Panc1 (cell line): ENCODE data around the gene SPATA46. TPM values are rescaled to one million over a fixed set of nuclear protein-coding genes. Genes with fewer than 3 reads are reported as not detected.

Source experiments
- ATAC-seq: fragments of 200-7000 bp; cut with Tn5 transposase; 2 replicates; pipeline ENCODE4 v1.9.1; 2020; ENCODE audit warnings: mild to moderate bottlenecking, moderate library complexity
- BruUV-seq: library from RNA; stranded (reverse); fragments of 400-500 nt; replicated peaks from 2 replicates; lab custom pipeline; 2021; lab: Mats Ljungman, UMichigan
- CTCF ChIA-PET: fragments of 300-600 bp; sonication (Branson Sonifier 250); formaldehyde crosslinking; loops from one replicate; lab custom pipeline; 2022; ENCODE audit warnings: antibody characterized with exemption; lab: Charles Lee
- POLR2A ChIA-PET: fragments of 300-600 bp; sonication (Branson Sonifier 250); formaldehyde crosslinking; loops from one replicate; lab custom pipeline; 2022; ENCODE audit warnings: antibody characterized with exemption; lab: Charles Lee
- DNase-seq: peaks from one replicate; pipeline ENCODE4 v3.0.0-alpha.2; 2010; ENCODE audit warnings: low read depth, low spot score
- H3K27ac ChIP-seq: 2 replicates; pipeline ENCODE4 v1.5.1; 2011; ENCODE audit warnings: mild to moderate bottlenecking, low read length, inconsistent platforms
- H3K27me3 ChIP-seq: fragments of 200-500 bp; sonication (Bioruptor generic); 2 replicates; pipeline ENCODE4 v1.6.0; 2014; ENCODE audit warnings: low read length, inconsistent platforms; ENCODE audit not compliant: control insufficient read depth, insufficient read depth
- H3K36me3 ChIP-seq: fragments of 200-500 bp; sonication (Bioruptor generic); 2 replicates; pipeline ENCODE4 v1.5.1; 2014; ENCODE audit warnings: inconsistent platforms, mild to moderate bottlenecking, low read length, moderate library complexity; ENCODE audit not compliant: control insufficient read depth, insufficient read depth
- H3K4me1 ChIP-seq: 2 replicates; pipeline ENCODE4 v1.5.1; 2011; ENCODE audit warnings: inconsistent platforms, mild to moderate bottlenecking, low read length, moderate library complexity; ENCODE audit not compliant: control insufficient read depth, insufficient read depth
- H3K4me3 ChIP-seq, 2 experiments: 2 replicates each; pipeline ENCODE4 v1.5.1; 2011 to 2012; ENCODE audit warnings: low read depth in 2 of 2, low read length in 2 of 2, mild to moderate bottlenecking in 2 of 2, inconsistent platforms in 1 of 2, moderate library complexity in 1 of 2
- H3K9me3 ChIP-seq: fragments of 200-500 bp; sonication (Bioruptor generic); 2 replicates; pipeline ENCODE4 v1.5.1; 2014; ENCODE audit warnings: low read depth, mild to moderate bottlenecking, inconsistent platforms, low read length, moderate library complexity; ENCODE audit not compliant: control insufficient read depth, insufficient read depth
- CTCF ChIP-seq: fragments of 450-650 bp; IDR thresholded peaks from 2 replicates; pipeline ENCODE4 v1.5.1; 2017; ENCODE audit warnings: mild to moderate bottlenecking
- POLR2AphosphoS5 ChIP-seq: IDR thresholded peaks from 2 replicates; pipeline ENCODE4 v1.6.1; 2012; ENCODE audit warnings: mild to moderate bottlenecking, low read depth, low read length, moderate library complexity
- REST ChIP-seq, 2 experiments: IDR thresholded peaks; 2 replicates each; pipeline ENCODE4 v1.6.1; 2011 to 2012; ENCODE audit warnings: low read depth in 2 of 2, control low read depth in 1 of 2, low read length in 1 of 2, mild to moderate bottlenecking in 1 of 2, moderate library complexity in 1 of 2; ENCODE audit not compliant: insufficient read depth in 1 of 2
- SIN3A ChIP-seq: IDR thresholded peaks from 2 replicates; pipeline ENCODE4 v1.6.1; 2012; ENCODE audit warnings: low read depth, mild to moderate bottlenecking, low read length, moderate library complexity, borderline replicate concordance; ENCODE audit not compliant: insufficient read depth
- TCF7L2 ChIP-seq: IDR thresholded peaks from 2 replicates; pipeline ENCODE4 v1.6.1; 2011; ENCODE audit warnings: mild to moderate bottlenecking, low read depth, low read length, inconsistent platforms
- in situ Hi-C: cut with HindIII; loops from 2 replicates; pipeline ENCODE4 v1.10.0; 2016; ENCODE audit warnings: low sequenced_read_pairs, low pct_unique_long_range_greater_than_20kb
- intact Hi-C: fragments of 100-400 bp; cut with micrococcal nuclease; formaldehyde crosslinking; loops from one replicate; pipeline ENCODE4 v1.10.0; 2022; ENCODE audit not compliant: unreplicated experiment
- total RNA-seq: library from RNA; stranded (reverse); gene quantifications from one replicate; pipeline ENCODE4 v1.2.1, GENCODE V29; 2021; ENCODE audit not compliant: unreplicated experiment

The SPATA46 gene
- total RNA-seq, 1 experiment from 2014 or later: not detected

GRCh38 chr1:162361349-162361748 lies 15.3 kb downstream of the SPATA46 start:
- no TSS peak for BruUV-seq
- DNase-seq: no peak
- CTCF ChIA-PET: no interaction called here
- TF ChIP-seq POLR2AphosphoS5: no peak
- no peak for TF ChIP-seq CTCF
- no peak for TF ChIP-seq REST (IDR thresholded peaks at IDR 0.05; ENCODE audit: insufficient read depth in 1 of 2, low read depth in 2 of 2, low read length in 1 of 2)
- no peak for TF ChIP-seq TCF7L2
- TF ChIP-seq SIN3A: no peak
- in situ Hi-C loops (no loop called here), intact Hi-C loops (no loop called here)
- no peaks in the 10 kb centered on the region for H3K4me1 ChIP-seq
- POLR2A ChIA-PET: no interaction called here
- no peaks in the 10 kb centered on the region for H3K9me3 ChIP-seq
- no peak overlapping the region for H3K4me3 ChIP-seq
- peaks cover 6% of the 10 kb centered on the region; the same call in 1 of the 2 replicates for H3K36me3 ChIP-seq
- H3K27me3 ChIP-seq: no peaks in the 10 kb centered on the region
- H3K27ac ChIP-seq: no peak overlapping the region
- no peak for ATAC-seq

- H3K4me3 ChIP-seq: no peak overlapping the region
- no peak overlapping the region for H3K27ac ChIP-seq
- POLR2A ChIA-PET: no interaction called here
- TF ChIP-seq CTCF (no peak), TCF7L2 (no peak), REST (IDR thresholded peaks at IDR 0.05; ENCODE audit: insufficient read depth in 1 of 2, low read depth in 2 of 2, low read length in 1 of 2) (no peak), POLR2AphosphoS5 (no peak), SIN3A (no peak)
- CTCF ChIA-PET: no interaction called here
- peaks cover 4% of the 10 kb centered on the region; the same call in 1 of the 2 replicates for H3K36me3 ChIP-seq
- BruUV-seq: no TSS peak
- no peaks in the 10 kb centered on the region for H3K4me1 ChIP-seq
- intact Hi-C loops (no loop called here), in situ Hi-C loops (no loop called here)
- no peak for DNase-seq
- H3K27me3 ChIP-seq: no peaks in the 10 kb centered on the region
- no peaks in the 10 kb centered on the region for H3K9me3 ChIP-seq
- no peak for ATAC-seq
These were observed 15.8 kb downstream of the SPATA46 start for GRCh38 chr1:162360874-162361260.
